Muscle of leg (tissue), 11 donors: ENCODE data around the gene PPIG. TPM values are rescaled to one million over a fixed set of nuclear protein-coding genes. Genes with fewer than 3 reads are reported as not detected.

ENCODE experiments used
- DNase-seq: peaks from one replicate; pipeline ENCODE4 v3.0.0; 2013
- H3K27ac ChIP-seq: one replicate; pipeline ENCODE4 v1.5.1; 2013; ENCODE audit warnings: mild to moderate bottlenecking, low read length, control low read depth
- H3K27me3 ChIP-seq: one replicate; pipeline ENCODE4 v1.6.1; 2013; ENCODE audit warnings: low read length; ENCODE audit not compliant: control insufficient read depth, insufficient read depth
- H3K36me3 ChIP-seq: one replicate; pipeline ENCODE4 v1.6.1; 2013; ENCODE audit warnings: low read length; ENCODE audit not compliant: control insufficient read depth, insufficient read depth
- H3K4me1 ChIP-seq: one replicate; pipeline ENCODE4 v1.6.1; 2013; ENCODE audit warnings: low read length; ENCODE audit not compliant: control insufficient read depth, insufficient read depth
- H3K4me3 ChIP-seq: one replicate; pipeline ENCODE4 v1.5.1; 2013; ENCODE audit warnings: low read length, control low read depth
- H3K9me3 ChIP-seq: replicated peaks from 2 replicates; pipeline ENCODE4 v1.6.1; 2013; ENCODE audit warnings: low read depth, low read length; ENCODE audit not compliant: control insufficient read depth
- WGBS: methylation state at CpG from one replicate; pipeline ENCODE4 v1.1.5; 2013; ENCODE audit warnings: missing lambda C conversion rate; ENCODE audit not compliant: insufficient coverage; 5-methylcytosine and 5-hydroxymethylcytosine counted together
- polyA plus RNA-seq, 8 donors: library from polyadenylated mRNA; unstranded; fragments of 120-200 nt; gene quantifications; one replicate each; pipeline versions ENCODE4 v1.2.1 to v1.2.3, GENCODE V29; 2013; ENCODE audit warnings: inconsistent platforms in 1 of 8, low replicate concordance in 1 of 8; ENCODE audit not compliant: insufficient read length in 8 of 8, insufficient read depth in 1 of 8
- total RNA-seq: library from RNA; stranded (reverse); fragments of 120-200 nt; gene quantifications from one replicate; pipeline ENCODE4 v1.2.4, GENCODE V29; 2013

Gene PPIG
- total and polyA plus RNA-seq, 9 donors = 35.2 to 61.0 (median 49.0) TPM

GRCh38 chr2:169620509-169620908 is 36.4 kb downstream of the PPIG start:
- H3K27ac ChIP-seq = no peak overlapping the region
- H3K27me3 ChIP-seq = no peaks in the 10 kb centered on the region
- DNase-seq = no peak
- no peak overlapping the region for H3K4me3 ChIP-seq
- H3K4me1 ChIP-seq = no peaks in the 10 kb centered on the region
- WGBS = no CpG with 5 or more reads among the region's 1 CpG
- H3K36me3 ChIP-seq = peaks cover 16% of the 10 kb centered on the region
- H3K9me3 ChIP-seq = peaks cover 8% of the 10 kb centered on the region

GRCh38 chr2:169623235-169623634 is 39.1 kb downstream of the PPIG start:
- Histone ChIP-seq H3K27me3 (no peaks in the 10 kb centered on the region), H3K4me3 (no peak overlapping the region), H3K4me1 (no peaks in the 10 kb centered on the region), H3K36me3 (peaks cover 22% of the 10 kb centered on the region), H3K27ac (no peak overlapping the region), H3K9me3 (no peaks in the 10 kb centered on the region)
- no CpG with 5 or more reads among the region's 4 CpGs for WGBS
- DNase-seq = no peak

- Histone ChIP-seq H3K27me3 (no peaks in the 10 kb centered on the region), H3K27ac (no peak overlapping the region), H3K4me3 (no peak overlapping the region), H3K4me1 (no peaks in the 10 kb centered on the region), H3K36me3 (peaks cover 26% of the 10 kb centered on the region), H3K9me3 (no peaks in the 10 kb centered on the region)
- DNase-seq = no peak
- 92% methylated on average over 2 of the region's 3 CpGs for WGBS
These were observed 41.6 kb downstream of the PPIG start for GRCh38 chr2:169625781-169626180.

GRCh38 chr2:169636440-169637097 is 52.4 kb downstream of the PPIG start:
- Histone ChIP-seq H3K27me3 (no peaks in the 10 kb centered on the region), H3K27ac (no peak overlapping the region), H3K4me1 (no peaks in the 10 kb centered on the region), H3K9me3 (no peaks in the 10 kb centered on the region), H3K36me3 (peaks cover 20% of the 10 kb centered on the region), H3K4me3 (no peak overlapping the region)
- WGBS = 94% methylated on average over 6 of the region's 8 CpGs
- DNase-seq = no peak

GRCh38 chr2:169637620-169638019 is 53.5 kb downstream of the PPIG start:
- WGBS = 80% methylated on average over 1 of the region's 3 CpGs
- no peaks in the 10 kb centered on the region for H3K9me3 ChIP-seq
- no peaks in the 10 kb centered on the region for H3K4me1 ChIP-seq
- H3K27me3 ChIP-seq = no peaks in the 10 kb centered on the region
- H3K4me3 ChIP-seq = no peak overlapping the region
- no peak for DNase-seq
- no peak overlapping the region for H3K27ac ChIP-seq
- peaks cover 18% of the 10 kb centered on the region for H3K36me3 ChIP-seq

- 95% methylated on average over 2 of the region's 2 CpGs for WGBS
- H3K9me3 ChIP-seq = no peaks in the 10 kb centered on the region
- no peak overlapping the region for H3K4me3 ChIP-seq
- DNase-seq = no peak
- H3K27me3 ChIP-seq = no peaks in the 10 kb centered on the region
- no peak overlapping the region for H3K27ac ChIP-seq
- no peaks in the 10 kb centered on the region for H3K4me1 ChIP-seq
- peaks cover 8% of the 10 kb centered on the region for H3K36me3 ChIP-seq
These were observed 56.0 kb downstream of the PPIG start for GRCh38 chr2:169640104-169640503.

GRCh38 chr2:169641464-169641863 is 57.3 kb downstream of the PPIG start:
- Histone ChIP-seq H3K27me3 (no peaks in the 10 kb centered on the region), H3K36me3 (peaks cover 5% of the 10 kb centered on the region), H3K4me3 (no peak overlapping the region), H3K27ac (no peak overlapping the region), H3K9me3 (no peaks in the 10 kb centered on the region), H3K4me1 (no peaks in the 10 kb centered on the region)
- WGBS = no CpG with 5 or more reads among the region's 2 CpGs
- no peak for DNase-seq

GRCh38 chr2:169644173-169644572 is 60.0 kb downstream of the PPIG start:
- DNase-seq = no peak
- Histone ChIP-seq H3K9me3 (no peaks in the 10 kb centered on the region), H3K4me3 (no peak overlapping the region), H3K36me3 (no peaks in the 10 kb centered on the region), H3K27ac (no peak overlapping the region), H3K27me3 (no peaks in the 10 kb centered on the region), H3K4me1 (no peaks in the 10 kb centered on the region)
- no CpG with 5 or more reads among the region's 3 CpGs for WGBS

- Histone ChIP-seq H3K4me3 (no peak overlapping the region), H3K27me3 (no peaks in the 10 kb centered on the region), H3K4me1 (no peaks in the 10 kb centered on the region), H3K9me3 (no peaks in the 10 kb centered on the region), H3K27ac (no peak overlapping the region), H3K36me3 (no peaks in the 10 kb centered on the region)
- DNase-seq = no peak
- WGBS = no CpG with 5 or more reads among the region's 2 CpGs
These were observed 63.3 kb downstream of the PPIG start for GRCh38 chr2:169647496-169647895.

- Histone ChIP-seq H3K4me1 (no peaks in the 10 kb centered on the region), H3K9me3 (no peaks in the 10 kb centered on the region), H3K36me3 (no peaks in the 10 kb centered on the region), H3K27me3 (no peaks in the 10 kb centered on the region), H3K4me3 (no peak overlapping the region), H3K27ac (no peak overlapping the region)
- no peak for DNase-seq
- no CpG with 5 or more reads among the region's 1 CpG for WGBS
These were observed 65.1 kb downstream of the PPIG start for GRCh38 chr2:169649278-169649677.

- Histone ChIP-seq H3K27ac (no peak overlapping the region), H3K36me3 (no peaks in the 10 kb centered on the region), H3K27me3 (no peaks in the 10 kb centered on the region), H3K4me1 (no peaks in the 10 kb centered on the region), H3K9me3 (no peaks in the 10 kb centered on the region), H3K4me3 (no peak overlapping the region)
- no peak for DNase-seq
- WGBS = 70% methylated on average over 2 of the region's 3 CpGs
These were observed 69.5 kb downstream of the PPIG start for GRCh38 chr2:169653636-169654035.
